Metanephros (tissue), 2 donors: ENCODE measurements around the gene UHRF2. TPM values are rescaled to one million over a fixed set of nuclear protein-coding genes. Genes with fewer than 3 reads are reported as not detected.

Experiments
- small RNA-seq: library from RNA; depleted of rRNA; stranded (forward); fragments of <200 nt; gene quantifications from one replicate; pipeline ENCODE3, GENCODE V24; 2014; ENCODE audit warnings: low replicate concordance
- total RNA-seq: library from RNA; depleted of rRNA; stranded (reverse); fragments of >200 nt; gene quantifications from one replicate; pipeline ENCODE4 v1.2.3, GENCODE V29; 2014

UHRF2 gene
- total RNA-seq = 79.1 TPM

DNA sequence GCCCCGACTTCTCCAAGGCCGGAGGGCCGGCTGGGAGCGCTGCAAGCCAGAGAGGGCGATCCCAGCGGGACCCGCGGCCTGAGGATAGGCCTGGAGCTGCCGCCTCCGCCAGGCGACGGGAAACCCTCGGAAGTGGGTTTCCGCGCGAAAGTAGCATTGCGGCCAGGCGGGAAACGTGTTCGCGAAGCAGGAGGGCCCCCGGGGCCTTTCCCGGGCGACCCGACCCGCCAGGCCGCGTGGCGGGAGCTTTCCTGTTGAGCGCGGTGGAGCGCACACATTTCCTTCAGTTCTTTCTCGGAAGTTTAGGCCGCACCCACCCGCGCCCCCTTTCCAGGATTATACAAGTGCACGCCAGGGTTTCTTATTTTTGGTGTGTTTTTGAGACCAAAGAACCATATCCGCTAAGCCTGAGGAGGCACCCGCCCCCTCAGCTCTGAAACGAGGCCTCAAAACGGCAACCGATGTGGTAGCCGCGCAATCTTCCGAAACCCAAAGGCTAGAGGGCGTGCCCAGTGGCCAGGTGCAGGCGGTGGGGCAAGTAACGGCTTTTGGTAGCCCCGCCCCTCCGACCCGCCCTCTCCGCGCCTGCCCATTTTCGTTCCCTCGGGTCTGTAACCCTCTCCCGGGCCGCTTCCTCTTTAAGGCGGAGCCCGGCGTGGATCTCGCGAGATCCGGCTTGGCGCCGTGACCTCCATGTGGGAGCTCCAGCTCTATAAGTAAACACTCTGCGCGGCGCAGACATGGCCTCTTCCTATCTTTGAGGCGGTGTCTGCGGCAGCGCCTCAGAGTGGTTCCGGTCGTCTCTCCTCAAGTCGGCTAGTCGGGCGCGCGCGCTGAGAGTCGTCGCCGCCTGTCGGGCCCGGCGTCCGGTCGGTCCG is at the start of gene UHRF2:
Gene UHRF2 (plus strand): TSS at position 713 of the 878 bp plus-strand sequence. CDS start 292 bp downstream, outside the sequence.

Small RNA genes within 50 kb of the gene (small RNA-seq; reads per million reads assigned to genes)
- not detected for gene RN7SL25P

Other genes starting within 250 kb of the UHRF2 start
- gene IL33, start 197.4 kb upstream of the UHRF2 start, total RNA-seq = 11.8 TPM
- not detected for gene TPD52L3, start 84.8 kb upstream of the UHRF2 start, total RNA-seq
- gene GLDC, start 232.5 kb downstream of the UHRF2 start, total RNA-seq = 13.4 TPM